Karpas-422 (cell line): ENCODE data around the gene FGFR3. TPM values are rescaled to one million over a fixed set of nuclear protein-coding genes. Genes with fewer than 3 reads are reported as not detected.

ENCODE experiments used
- DNase-seq: peaks from one replicate; pipeline ENCODE4 v3.0.0-alpha.2; 2015
- H2AFZ ChIP-seq: fragments of 200-600 bp; sonication (generic); 2 replicates; pipeline ENCODE4 v1.6.1; 2014; ENCODE audit warnings: antibody characterized with exemption, low read length, mixed read lengths
- H3K27ac ChIP-seq: fragments of 200-600 bp; sonication (generic); 2 replicates; pipeline ENCODE4 v1.5.1; 2014; ENCODE audit warnings: mild to moderate bottlenecking, low read length, moderate library complexity
- H3K27me3 ChIP-seq: fragments of 200-600 bp; sonication (generic); 2 replicates; pipeline ENCODE4 v1.6.1; 2014; ENCODE audit warnings: low read length, mixed read lengths
- H3K36me3 ChIP-seq: fragments of 200-600 bp; sonication (generic); 2 replicates; pipeline ENCODE4 v1.6.1; 2014; ENCODE audit warnings: low read length, mixed read lengths; ENCODE audit not compliant: insufficient read depth
- H3K4me1 ChIP-seq: fragments of 200-600 bp; sonication (generic); 2 replicates; pipeline ENCODE4 v1.6.1; 2014; ENCODE audit warnings: mild to moderate bottlenecking, low read length, mixed read lengths
- H3K4me2 ChIP-seq: fragments of 200-600 bp; sonication (generic); 2 replicates; pipeline ENCODE4 v1.6.1; 2014; ENCODE audit warnings: low read length, low read depth, mild to moderate bottlenecking; ENCODE audit not compliant: poor library complexity, severe bottlenecking
- H3K4me3 ChIP-seq: fragments of 200-600 bp; sonication (generic); 2 replicates; pipeline ENCODE4 v1.5.1; 2014; ENCODE audit warnings: mild to moderate bottlenecking, antibody characterized with exemption, low read length, mixed read lengths
- H3K79me2 ChIP-seq: fragments of 200-600 bp; sonication (generic); 2 replicates; pipeline ENCODE4 v1.6.1; 2014; ENCODE audit warnings: mild to moderate bottlenecking, low read length, mixed read lengths
- H3K9ac ChIP-seq: fragments of 200-600 bp; sonication (generic); 2 replicates; pipeline ENCODE4 v1.6.0; 2014; ENCODE audit warnings: low read length
- H3K9me2 ChIP-seq: fragments of 200-600 bp; sonication (generic), shearing (Covaris generic); replicated peaks from 2 replicates; pipeline ENCODE4 v1.6.0; 2014; ENCODE audit warnings: mild to moderate bottlenecking, low read length, moderate library complexity; ENCODE audit not compliant: insufficient read depth
- H3K9me3 ChIP-seq: fragments of 300-700, 200-600 bp; sonication (generic); 2 replicates; pipeline ENCODE4 v1.6.1; 2014; ENCODE audit warnings: low read length, mixed read lengths
- H4K20me1 ChIP-seq: fragments of 200-600 bp; sonication (generic); 2 replicates; pipeline ENCODE4 v1.6.1; 2014; ENCODE audit warnings: mild to moderate bottlenecking, antibody characterized with exemption, low read length, low read depth; ENCODE audit not compliant: insufficient read depth
- total RNA-seq: library from RNA; depleted of rRNA; stranded (reverse); fragments of >200 nt; shearing (Covaris generic); gene quantifications from 2 replicates; pipeline ENCODE4 v1.2.3, GENCODE V29; 2014; ENCODE audit warnings: low replicate concordance

FGFR3 gene
- total RNA-seq, 1 experiment from 2014 or later, result not detected

DNA sequence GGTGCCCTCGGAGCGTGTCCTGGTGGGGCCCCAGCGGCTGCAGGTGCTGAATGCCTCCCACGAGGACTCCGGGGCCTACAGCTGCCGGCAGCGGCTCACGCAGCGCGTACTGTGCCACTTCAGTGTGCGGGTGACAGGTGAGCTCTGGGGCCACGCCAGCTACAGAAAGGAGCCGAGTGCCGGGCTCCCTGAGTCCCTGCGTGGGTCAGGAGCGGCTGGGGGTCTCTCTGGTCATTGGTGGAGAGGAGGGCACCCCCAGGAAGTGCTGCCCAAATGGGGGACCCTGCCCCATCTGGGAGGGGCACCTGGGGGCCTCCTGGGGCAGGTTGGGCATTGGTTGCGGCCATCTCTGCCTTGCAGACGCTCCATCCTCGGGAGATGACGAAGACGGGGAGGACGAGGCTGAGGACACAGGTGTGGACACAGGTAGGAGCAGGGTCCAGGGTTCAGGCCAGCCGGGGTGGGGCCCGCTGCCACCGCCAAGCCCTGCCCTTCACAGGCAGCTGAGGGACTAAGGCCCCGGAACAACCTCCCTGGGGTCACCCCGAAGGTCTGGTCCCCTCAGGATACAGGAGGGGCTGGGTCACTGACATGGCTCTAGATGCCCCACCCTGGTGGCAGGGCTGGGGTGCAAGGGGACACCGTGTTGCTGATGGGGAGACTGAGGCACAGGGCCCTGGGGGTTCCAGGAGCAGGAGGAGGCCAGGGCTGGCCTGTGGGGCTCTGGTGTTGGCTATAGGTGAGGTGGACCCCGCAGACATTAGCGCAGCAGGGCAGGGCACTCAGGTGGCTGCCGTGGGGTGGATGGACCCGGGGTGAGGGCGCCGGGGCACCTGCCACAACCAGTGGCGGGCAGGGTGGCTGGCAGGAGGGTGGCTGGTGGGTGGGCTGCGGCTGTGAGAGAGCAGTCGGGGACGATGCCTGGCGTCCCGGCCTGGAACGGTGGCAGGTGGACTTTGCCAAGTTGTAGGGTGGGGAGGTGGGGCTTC is 6.6 kb downstream of the FGFR3 start:
- Histone ChIP-seq H3K9ac (no peak overlapping the region), H3K79me2 (no peaks in the 10 kb centered on the region), H3K27ac (no peak overlapping the region), H3K9me2 (no peaks in the 10 kb centered on the region), H3K4me1 (peaks cover 7% of the 10 kb centered on the region; the same call in 1 of the 2 replicates), H3K27me3 (no peaks in the 10 kb centered on the region), H2AFZ (no peak overlapping the region), H3K9me3 (no peaks in the 10 kb centered on the region), H3K4me3 (no peak overlapping the region), H4K20me1 (no peaks in the 10 kb centered on the region), H3K4me2 (no peak overlapping the region), H3K36me3 (no peaks in the 10 kb centered on the region)
- DNase-seq, result no peak

DNA sequence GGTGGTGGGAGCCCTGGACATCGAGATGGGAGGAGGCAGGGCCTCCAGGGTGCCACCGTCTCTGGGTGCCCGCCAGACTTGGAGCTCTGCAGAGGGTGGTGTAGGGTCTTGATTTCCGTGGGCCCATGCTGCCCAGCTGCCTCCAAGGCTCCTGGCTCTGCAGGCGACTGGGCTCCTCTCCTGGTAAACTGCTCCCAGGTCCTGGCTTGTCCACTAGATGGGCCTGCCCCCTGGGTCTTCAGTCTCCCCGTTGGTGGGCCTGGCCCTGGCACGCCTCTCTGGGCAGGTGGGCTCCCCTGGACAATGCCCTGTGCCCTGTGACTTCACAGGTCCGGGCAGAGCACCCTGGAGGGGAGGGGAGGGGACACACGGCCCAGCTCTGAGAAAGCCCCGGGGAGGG is 7.7 kb downstream of the FGFR3 start:
- Histone ChIP-seq H3K9me2 (no peaks in the 10 kb centered on the region), H3K4me2 (no peak overlapping the region), H3K9me3 (no peaks in the 10 kb centered on the region)

DNA sequence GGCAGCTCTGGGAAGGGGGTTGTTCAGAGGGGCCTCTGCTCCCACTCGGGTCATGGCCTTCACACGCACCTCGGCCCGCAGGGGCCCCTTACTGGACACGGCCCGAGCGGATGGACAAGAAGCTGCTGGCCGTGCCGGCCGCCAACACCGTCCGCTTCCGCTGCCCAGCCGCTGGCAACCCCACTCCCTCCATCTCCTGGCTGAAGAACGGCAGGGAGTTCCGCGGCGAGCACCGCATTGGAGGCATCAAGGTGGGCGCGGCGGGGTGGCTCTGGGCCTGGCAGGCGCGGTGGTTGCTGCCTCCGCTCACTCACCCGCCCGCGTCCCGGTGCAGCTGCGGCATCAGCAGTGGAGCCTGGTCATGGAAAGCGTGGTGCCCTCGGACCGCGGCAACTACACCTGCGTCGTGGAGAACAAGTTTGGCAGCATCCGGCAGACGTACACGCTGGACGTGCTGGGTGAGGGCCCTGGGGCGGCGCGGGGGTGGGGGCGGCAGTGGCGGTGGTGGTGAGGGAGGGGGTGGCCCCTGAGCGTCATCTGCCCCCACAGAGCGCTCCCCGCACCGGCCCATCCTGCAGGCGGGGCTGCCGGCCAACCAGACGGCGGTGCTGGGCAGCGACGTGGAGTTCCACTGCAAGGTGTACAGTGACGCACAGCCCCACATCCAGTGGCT is 8.3 kb downstream of the FGFR3 start:
- no peak overlapping the region for H3K27ac ChIP-seq
- no peaks in the 10 kb centered on the region for H3K36me3 ChIP-seq
- H3K4me2 ChIP-seq, result no peak overlapping the region
- no peaks in the 10 kb centered on the region for H4K20me1 ChIP-seq
- DNase-seq, result no peak
- no peaks in the 10 kb centered on the region for H3K9me2 ChIP-seq
- no peak overlapping the region for H2AFZ ChIP-seq
- H3K4me1 ChIP-seq, result peaks cover 12% of the 10 kb centered on the region; the same call in 1 of the 2 replicates
- no peak overlapping the region for H3K9ac ChIP-seq
- no peaks in the 10 kb centered on the region for H3K79me2 ChIP-seq
- no peaks in the 10 kb centered on the region for H3K9me3 ChIP-seq
- no peaks in the 10 kb centered on the region for H3K27me3 ChIP-seq
- H3K4me3 ChIP-seq, result no peak overlapping the region

More for the DNA sequence above, 7.7 kb downstream of the FGFR3 start:
- Histone ChIP-seq H3K27me3 (no peaks in the 10 kb centered on the region), H3K27ac (no peak overlapping the region), H4K20me1 (no peaks in the 10 kb centered on the region), H3K4me1 (peaks cover 7% of the 10 kb centered on the region; the same call in 1 of the 2 replicates), H3K79me2 (no peaks in the 10 kb centered on the region), H2AFZ (no peak overlapping the region), H3K4me3 (no peak overlapping the region), H3K36me3 (no peaks in the 10 kb centered on the region), H3K9ac (no peak overlapping the region)
- DNase-seq, result no peak

DNA sequence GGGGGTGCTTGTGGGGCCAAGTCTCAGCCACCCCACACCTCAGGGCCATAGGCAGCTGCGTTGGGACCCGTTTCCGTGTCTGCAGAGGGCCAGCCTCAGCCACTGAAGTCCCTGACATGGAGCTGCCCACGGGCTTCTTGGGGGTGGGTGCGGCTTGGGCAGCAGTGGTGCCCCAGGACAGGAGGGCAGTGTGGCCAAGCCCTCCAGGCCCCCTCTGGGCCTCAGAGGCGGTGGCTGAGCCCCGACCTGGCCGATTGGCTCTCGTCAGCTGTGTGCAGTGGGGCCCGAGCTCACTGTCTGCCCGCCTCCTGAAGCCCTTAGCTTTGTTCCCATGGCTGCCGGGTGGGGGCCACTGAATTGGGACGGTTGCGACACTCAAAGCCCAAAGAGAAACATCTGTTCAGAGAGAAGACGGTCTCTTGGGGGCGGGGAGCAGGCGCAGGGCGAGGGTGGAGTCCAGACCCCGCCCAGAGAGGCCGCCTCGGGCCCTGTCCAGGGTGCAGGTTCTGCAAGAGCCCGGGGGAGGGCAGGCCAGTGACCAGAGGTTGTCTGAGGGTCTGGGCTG is 9.1 kb downstream of the FGFR3 start:
- DNase-seq, result peak; percentile 75
- Histone ChIP-seq H3K4me3 (no peak overlapping the region), H3K4me2 (no peak overlapping the region), H3K79me2 (no peaks in the 10 kb centered on the region), H3K9me3 (no peaks in the 10 kb centered on the region), H4K20me1 (no peaks in the 10 kb centered on the region), H3K27me3 (no peaks in the 10 kb centered on the region), H3K4me1 (peaks cover 12% of the 10 kb centered on the region), H3K36me3 (no peaks in the 10 kb centered on the region), H2AFZ (no peak overlapping the region), H3K9ac (no peak overlapping the region), H3K9me2 (no peaks in the 10 kb centered on the region), H3K27ac (no peak overlapping the region)

DNA sequence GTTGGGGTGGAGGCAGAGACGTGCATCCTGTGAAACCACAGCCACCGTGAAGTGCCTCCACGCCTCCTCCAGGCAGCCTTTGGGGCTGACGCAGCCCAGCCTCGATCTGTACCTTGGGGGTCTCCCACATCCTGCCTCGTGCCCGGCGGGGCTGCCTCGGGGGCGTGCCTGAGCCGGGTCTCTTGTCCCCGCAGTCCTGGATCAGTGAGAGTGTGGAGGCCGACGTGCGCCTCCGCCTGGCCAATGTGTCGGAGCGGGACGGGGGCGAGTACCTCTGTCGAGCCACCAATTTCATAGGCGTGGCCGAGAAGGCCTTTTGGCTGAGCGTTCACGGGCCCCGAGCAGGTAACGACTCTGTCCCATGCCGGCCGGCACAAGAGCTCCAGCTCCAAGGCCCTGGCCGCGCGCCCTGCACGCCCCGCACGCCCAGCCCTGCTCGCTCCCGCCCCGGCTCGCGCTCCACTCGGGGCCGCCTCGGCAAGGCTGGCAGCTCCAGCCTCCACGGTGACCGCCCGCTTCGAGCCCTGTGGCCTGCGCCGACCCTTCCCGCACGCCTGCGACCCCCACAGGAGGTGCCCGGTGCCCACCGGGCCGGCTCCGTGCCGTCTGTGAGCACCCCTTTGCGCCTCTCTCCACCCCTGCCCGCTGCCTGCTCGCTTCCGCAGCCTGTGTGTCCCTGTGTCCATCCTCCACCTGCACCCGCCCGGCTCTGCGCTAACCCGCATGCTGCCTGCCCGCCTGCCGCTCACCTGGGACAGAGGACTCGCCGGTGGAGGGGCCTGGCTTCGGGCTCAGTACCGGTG is 9.8 kb downstream of the FGFR3 start:
- DNase-seq, result no peak

DNA sequence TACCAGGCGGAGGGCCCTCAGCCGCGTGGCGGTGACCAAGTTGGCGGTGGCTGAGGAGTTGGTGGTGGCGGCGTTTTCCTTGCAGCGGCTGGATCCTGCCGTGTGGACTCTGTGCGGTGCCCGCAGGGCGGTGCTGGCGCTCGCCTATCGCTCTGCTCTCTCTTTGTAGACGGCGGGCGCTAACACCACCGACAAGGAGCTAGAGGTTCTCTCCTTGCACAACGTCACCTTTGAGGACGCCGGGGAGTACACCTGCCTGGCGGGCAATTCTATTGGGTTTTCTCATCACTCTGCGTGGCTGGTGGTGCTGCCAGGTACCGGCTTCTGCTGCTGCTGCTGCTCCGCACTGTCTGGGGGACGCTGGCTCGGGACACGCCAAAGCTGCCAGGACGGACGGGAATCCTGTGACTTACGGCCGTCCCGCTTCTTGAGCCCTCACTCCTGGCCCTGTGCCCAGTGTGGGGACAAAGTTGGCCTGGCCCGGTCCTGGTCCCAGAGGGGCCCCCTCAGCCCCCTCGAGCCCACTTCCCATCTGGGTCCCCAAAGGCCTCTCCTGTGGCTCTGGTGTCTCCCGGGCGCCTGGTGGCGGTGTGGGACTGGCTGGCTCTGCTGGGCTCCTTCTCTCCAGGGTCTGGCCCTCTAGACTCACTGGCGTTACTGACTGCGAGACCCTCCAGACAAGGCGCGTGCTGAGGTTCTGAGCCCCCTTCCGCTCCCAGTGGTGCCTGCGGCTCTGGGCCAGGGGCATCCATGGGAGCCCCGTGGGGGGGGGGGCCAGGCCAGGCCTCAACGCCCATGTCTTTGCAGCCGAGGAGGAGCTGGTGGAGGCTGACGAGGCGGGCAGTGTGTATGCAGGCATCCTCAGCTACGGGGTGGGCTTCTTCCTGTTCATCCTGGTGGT is 10.7 kb downstream of the FGFR3 start:
- no peak overlapping the region for H2AFZ ChIP-seq
- H3K9ac ChIP-seq, result no peak overlapping the region
- H3K4me1 ChIP-seq, result peaks cover 16% of the 10 kb centered on the region
- no peak overlapping the region for H3K27ac ChIP-seq
- H3K79me2 ChIP-seq, result no peaks in the 10 kb centered on the region
- 0 out of 2 replicates have a peak, but pooled peaks cover 3% of the 10 kb centered on the region for H4K20me1 ChIP-seq
- no peaks in the 10 kb centered on the region for H3K9me3 ChIP-seq
- DNase-seq, result no peak
- H3K36me3 ChIP-seq, result no peaks in the 10 kb centered on the region
- no peak overlapping the region for H3K4me3 ChIP-seq
- no peak overlapping the region for H3K4me2 ChIP-seq
- no peaks in the 10 kb centered on the region for H3K27me3 ChIP-seq
- no peaks in the 10 kb centered on the region for H3K9me2 ChIP-seq

More for the DNA sequence above, 9.8 kb downstream of the FGFR3 start:
- H3K36me3 ChIP-seq, result no peaks in the 10 kb centered on the region
- H3K27me3 ChIP-seq, result no peaks in the 10 kb centered on the region
- no peaks in the 10 kb centered on the region for H4K20me1 ChIP-seq
- H3K4me1 ChIP-seq, result peaks cover 16% of the 10 kb centered on the region
- no peak overlapping the region for H3K9ac ChIP-seq
- H2AFZ ChIP-seq, result no peak overlapping the region
- H3K9me3 ChIP-seq, result no peaks in the 10 kb centered on the region
- H3K79me2 ChIP-seq, result no peaks in the 10 kb centered on the region
- no peaks in the 10 kb centered on the region for H3K9me2 ChIP-seq
- no peak overlapping the region for H3K4me2 ChIP-seq
- no peak overlapping the region for H3K4me3 ChIP-seq
- no peak overlapping the region for H3K27ac ChIP-seq
